SK-N-SH (cell line): ENCODE measurements around the gene SLC24A3.

Experiments
- CTCF ChIP-seq: fragments of 200-600 bp; sonication (generic); IDR thresholded peaks from 2 replicates; pipeline ENCODE4 v1.6.1; 2017; ENCODE audit warnings: antibody characterized with exemption, mild to moderate bottlenecking, moderate library complexity
- EP300 ChIP-seq, 2 experiments: IDR thresholded peaks; 2 replicates each; pipeline versions ENCODE4 v1.4.0 to v1.6.1; 2012; ENCODE audit warnings: borderline replicate concordance in 1 of 2, low read depth in 1 of 2, low read length in 1 of 2
- GABPA ChIP-seq: IDR thresholded peaks from 2 replicates; pipeline ENCODE4 v1.4.0; 2012; ENCODE audit warnings: low read depth, mild to moderate bottlenecking
- MAX ChIP-seq: IDR thresholded peaks from 2 replicates; pipeline ENCODE4 v1.4.0; 2012; ENCODE audit warnings: low read depth
- NRF1 ChIP-seq: IDR thresholded peaks from 2 replicates; pipeline ENCODE4 v1.6.1; 2012; ENCODE audit warnings: low read depth, mild to moderate bottlenecking, low read length
- POLR2AphosphoS5 ChIP-seq: IDR thresholded peaks from 2 replicates; pipeline ENCODE4 v1.6.1; 2012; ENCODE audit warnings: low read depth, low read length
- SMC3 ChIP-seq: IDR thresholded peaks from 2 replicates; pipeline ENCODE4 v1.6.1; 2012; ENCODE audit warnings: low read depth, low read length, improper control_type of control experiment
- TCF12 ChIP-seq: IDR thresholded peaks from 2 replicates; pipeline ENCODE4 v1.4.0; 2012

GRCh38 chr20:19411811-19412210 lies 199.4 kb downstream of the SLC24A3 start:
- TF ChIP-seq CTCF (no peak), SMC3 (no peak), GABPA (no peak), TCF12 (no peak), NRF1 (no peak), EP300 (IDR thresholded peaks at IDR 0.05; ENCODE audit: borderline replicate concordance in 1 of 2, low read depth in 1 of 2, low read length in 1 of 2) (no peak), POLR2AphosphoS5 (no peak), MAX (no peak)
